OCI-LY3 (cell line): ENCODE data around the gene TMEM119.

Experiments used
- CTCF ChIP-seq: fragments of 200-600, 300-600 bp; sonication (generic); IDR thresholded peaks from 2 replicates; pipeline ENCODE4 v1.5.1; 2014; ENCODE audit warnings: antibody characterized with exemption, low read length, low read depth
- EZH2phosphoT487 ChIP-seq: fragments of 200-600 bp; shearing (Covaris generic); IDR thresholded peaks from 2 replicates; pipeline ENCODE4 v1.6.1; 2018; ENCODE audit warnings: antibody characterized with exemption, mixed run types, low read depth

GRCh38 chr12:108575199-108575912 lies 22.5 kb downstream of the TMEM119 start:
- TF ChIP-seq CTCF (no peak), EZH2phosphoT487 (no peak)
